PC-3 (cell line): ENCODE data around the gene OPHN1. TPM values are rescaled to one million over a fixed set of nuclear protein-coding genes. Genes with fewer than 3 reads are reported as not detected.

Source experiments
- ATAC-seq: fragments of 200-7000 bp; cut with Tn5 transposase; 2 replicates; pipeline ENCODE4 v1.9.1; 2020; ENCODE audit warnings: mild to moderate bottlenecking, moderate library complexity
- BruUV-seq: library from RNA; stranded (reverse); fragments of 400-500 nt; replicated peaks from 2 replicates; lab custom pipeline; 2021; lab: Mats Ljungman, UMichigan
- CTCF ChIA-PET: fragments of 300-600 bp; sonication (Branson Sonifier 250); formaldehyde crosslinking; loops from one replicate; lab custom pipeline; 2022; ENCODE audit warnings: antibody characterized with exemption; lab: Charles Lee
- POLR2A ChIA-PET: fragments of 300-600 bp; sonication (Branson Sonifier 250); formaldehyde crosslinking; loops from one replicate; lab custom pipeline; 2022; ENCODE audit warnings: antibody characterized with exemption; ENCODE audit not compliant: unreplicated experiment; lab: Charles Lee
- DNase-seq: peaks from one replicate; pipeline ENCODE4 v3.0.0-alpha.2; 2015
- H2AFZ ChIP-seq: fragments of 300-600 bp; sonication (generic); 2 replicates; pipeline ENCODE4 v1.6.0; 2016; ENCODE audit warnings: antibody characterized with exemption, low read length
- H3F3A ChIP-seq: fragments of 300-600 bp; sonication (generic); one replicate; pipeline ENCODE4 v1.6.0; 2017; ENCODE audit warnings: antibody characterized with exemption, low read length, control low read depth, mild to moderate bottlenecking; ENCODE audit not compliant: unreplicated experiment
- H3K27ac ChIP-seq: fragments of 300-600 bp; sonication (generic); 2 replicates; pipeline ENCODE4 v1.5.1; 2016; ENCODE audit warnings: mild to moderate bottlenecking, low read length
- H3K27me3 ChIP-seq: fragments of 300-600 bp; sonication (generic); 2 replicates; pipeline ENCODE4 v1.6.1; 2016; ENCODE audit warnings: low read length, mixed read lengths
- H3K36me3 ChIP-seq: fragments of 300-600 bp; sonication (generic); 2 replicates; pipeline ENCODE4 v1.6.1; 2016; ENCODE audit warnings: low read depth, mixed run types, low read length, mixed read lengths
- H3K4me1 ChIP-seq: fragments of 300-600 bp; sonication (generic); 2 replicates; pipeline ENCODE4 v1.5.1; 2016; ENCODE audit warnings: low read length; ENCODE audit not compliant: insufficient read depth
- H3K4me2 ChIP-seq: fragments of 300-600 bp; sonication (generic); 2 replicates; pipeline ENCODE4 v1.6.0; 2016; ENCODE audit warnings: low read length
- H3K4me3 ChIP-seq: fragments of 300-600 bp; sonication (generic); 2 replicates; pipeline ENCODE4 v1.5.1; 2016; ENCODE audit warnings: mild to moderate bottlenecking, low read length, mixed read lengths
- H3K79me2 ChIP-seq: fragments of 300-600 bp; sonication (generic); 2 replicates; pipeline ENCODE4 v1.6.1; 2017; ENCODE audit warnings: low read length, mixed read lengths
- H3K9ac ChIP-seq: fragments of 300-600 bp; sonication (generic); 2 replicates; pipeline ENCODE4 v1.6.0; 2016; ENCODE audit warnings: mild to moderate bottlenecking, low read length
- H3K9me2 ChIP-seq: fragments of 300-600 bp; sonication (generic); replicated peaks from 2 replicates; pipeline ENCODE4 v1.6.1; 2016; ENCODE audit warnings: mixed run types, low read length, mixed read lengths
- H3K9me3 ChIP-seq: fragments of 300-600 bp; sonication (generic); 2 replicates; pipeline ENCODE4 v1.6.1; 2016; ENCODE audit warnings: low read length, mixed read lengths
- H4K20me1 ChIP-seq: fragments of 300-600 bp; sonication (generic); 2 replicates; pipeline ENCODE4 v1.6.1; 2016; ENCODE audit warnings: low read length, mixed read lengths
- EZH2 ChIP-seq: fragments of 300-600 bp; sonication (generic); IDR thresholded peaks from one replicate; pipeline ENCODE4 v1.6.1; 2017; ENCODE audit warnings: antibody characterized with exemption, mild to moderate bottlenecking, low read length; ENCODE audit not compliant: unreplicated experiment
- EZH2phosphoT487 ChIP-seq: fragments of 300-600 bp; sonication (generic); IDR thresholded peaks from 2 replicates; pipeline ENCODE4 v1.6.1; 2018; ENCODE audit warnings: mild to moderate bottlenecking, antibody characterized with exemption, low read length, borderline replicate concordance
- intact Hi-C: fragments of 100-400 bp; cut with micrococcal nuclease; formaldehyde crosslinking; loops from 2 replicates; pipeline ENCODE4 v1.9.0; 2023
- total RNA-seq: library from RNA; depleted of rRNA; stranded (reverse); fragments of >200 nt; gene quantifications from 2 replicates; pipeline ENCODE4 v1.2.3, GENCODE V29; 2014
- TF ChIP-seq, protein P1 (sequence below): fragments of 300-600 bp; sonication (generic); conservative IDR thresholded peaks from 2 replicates; pipeline ENCODE4 v1.5.1; 2017; ENCODE audit warnings: antibody characterized with exemption, low read depth, mild to moderate bottlenecking, low read length

The OPHN1 gene
- total RNA-seq, 1 experiment from 2014 or later, result 6.0 TPM

DNA sequence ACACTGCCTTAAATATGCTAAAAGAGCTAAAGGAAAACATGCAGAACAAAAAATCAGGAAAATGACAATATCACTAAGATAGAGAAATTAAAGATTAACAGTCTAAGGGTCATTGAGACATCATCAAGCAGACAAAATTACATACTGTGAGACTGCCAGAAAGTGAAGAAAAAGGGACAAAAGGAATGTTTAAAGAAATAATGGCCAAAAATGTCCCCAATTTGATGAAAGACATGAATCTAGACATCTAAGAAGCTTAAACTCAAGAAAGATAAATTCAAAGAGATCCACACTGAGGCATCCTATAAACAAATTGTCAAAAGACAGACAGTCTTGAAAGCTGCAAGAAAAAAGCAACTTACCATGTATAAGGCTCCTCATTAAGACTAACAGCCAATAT, 63.7 kb downstream of the OPHN1 start:
- Histone ChIP-seq H3K79me2 (no peaks in the 10 kb centered on the region), H3K27ac (no peak overlapping the region), H3K4me2 (no peak overlapping the region), H2AFZ (no peak overlapping the region), H3K27me3 (no peaks in the 10 kb centered on the region), H3K9me3 (no peaks in the 10 kb centered on the region), H3K36me3 (no peaks in the 10 kb centered on the region), H3K4me3 (no peak overlapping the region), H4K20me1 (no peaks in the 10 kb centered on the region), H3K9ac (no peak overlapping the region), H3K4me1 (no peaks in the 10 kb centered on the region), H3K9me2 (no peaks in the 10 kb centered on the region), H3F3A (no peaks in the 10 kb centered on the region)
- intact Hi-C loops, result no loop called here
- TF ChIP-seq, protein P1, sequence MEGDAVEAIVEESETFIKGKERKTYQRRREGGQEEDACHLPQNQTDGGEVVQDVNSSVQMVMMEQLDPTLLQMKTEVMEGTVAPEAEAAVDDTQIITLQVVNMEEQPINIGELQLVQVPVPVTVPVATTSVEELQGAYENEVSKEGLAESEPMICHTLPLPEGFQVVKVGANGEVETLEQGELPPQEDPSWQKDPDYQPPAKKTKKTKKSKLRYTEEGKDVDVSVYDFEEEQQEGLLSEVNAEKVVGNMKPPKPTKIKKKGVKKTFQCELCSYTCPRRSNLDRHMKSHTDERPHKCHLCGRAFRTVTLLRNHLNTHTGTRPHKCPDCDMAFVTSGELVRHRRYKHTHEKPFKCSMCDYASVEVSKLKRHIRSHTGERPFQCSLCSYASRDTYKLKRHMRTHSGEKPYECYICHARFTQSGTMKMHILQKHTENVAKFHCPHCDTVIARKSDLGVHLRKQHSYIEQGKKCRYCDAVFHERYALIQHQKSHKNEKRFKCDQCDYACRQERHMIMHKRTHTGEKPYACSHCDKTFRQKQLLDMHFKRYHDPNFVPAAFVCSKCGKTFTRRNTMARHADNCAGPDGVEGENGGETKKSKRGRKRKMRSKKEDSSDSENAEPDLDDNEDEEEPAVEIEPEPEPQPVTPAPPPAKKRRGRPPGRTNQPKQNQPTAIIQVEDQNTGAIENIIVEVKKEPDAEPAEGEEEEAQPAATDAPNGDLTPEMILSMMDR, result no peak
- TF ChIP-seq EZH2 (no peak), EZH2phosphoT487 (no peak)
- DNase-seq, result no peak
- POLR2A ChIA-PET, result no interaction called here
- BruUV-seq, result no TSS peak
- CTCF ChIA-PET, result no interaction called here
- no peak for ATAC-seq

DNA sequence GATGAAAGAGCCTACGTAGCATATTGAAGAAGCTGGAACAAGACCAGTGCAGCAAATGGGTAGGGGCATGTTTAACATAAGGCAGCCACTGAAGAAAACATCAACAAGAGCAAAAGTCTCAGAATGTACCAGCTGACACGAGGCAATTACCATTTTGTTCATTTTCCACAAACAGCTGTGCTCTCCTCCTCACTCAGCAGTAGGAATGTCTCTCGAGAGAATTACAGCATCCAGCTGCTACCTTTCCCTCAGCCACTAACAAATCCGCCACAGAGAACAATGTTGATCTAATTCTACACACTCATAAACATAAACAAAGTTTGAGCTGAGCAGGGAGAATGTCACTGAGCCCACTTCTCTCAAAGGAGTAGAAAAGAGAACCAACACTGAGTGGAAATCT, 68.0 kb downstream of the OPHN1 start:
- no peak for ATAC-seq
- ChIA-PET CTCF (no interaction called here), POLR2A (no interaction called here)
- Histone ChIP-seq H3K4me1 (no peaks in the 10 kb centered on the region), H3K79me2 (no peaks in the 10 kb centered on the region), H3K27ac (no peak overlapping the region), H3K9ac (no peak overlapping the region), H3K4me3 (no peak overlapping the region), H3K9me2 (no peaks in the 10 kb centered on the region), H3K4me2 (no peak overlapping the region), H3F3A (no peaks in the 10 kb centered on the region), H3K36me3 (no peaks in the 10 kb centered on the region), H2AFZ (no peak overlapping the region), H3K9me3 (no peaks in the 10 kb centered on the region), H3K27me3 (no peaks in the 10 kb centered on the region), H4K20me1 (no peaks in the 10 kb centered on the region)
- TF ChIP-seq, protein P1, result no peak
- TF ChIP-seq EZH2phosphoT487 (no peak), EZH2 (no peak)
- no peak for DNase-seq
- intact Hi-C loops, result no loop called here
- no TSS peak for BruUV-seq

GRCh38 chrX:68363984-68364383, 69.3 kb downstream of the OPHN1 start:
- Histone ChIP-seq H3K9me3 (no peaks in the 10 kb centered on the region), H2AFZ (no peak overlapping the region), H3K79me2 (no peaks in the 10 kb centered on the region), H3K9ac (no peak overlapping the region), H3K36me3 (no peaks in the 10 kb centered on the region), H3K4me3 (no peak overlapping the region), H4K20me1 (no peaks in the 10 kb centered on the region), H3K27me3 (no peaks in the 10 kb centered on the region), H3K4me2 (no peak overlapping the region), H3F3A (no peaks in the 10 kb centered on the region), H3K9me2 (no peaks in the 10 kb centered on the region), H3K27ac (no peak overlapping the region), H3K4me1 (no peaks in the 10 kb centered on the region)
- no peak for DNase-seq
- ChIA-PET CTCF (no interaction called here), POLR2A (no interaction called here)
- no peak for ATAC-seq
- intact Hi-C loops, result no loop called here
- TF ChIP-seq, protein P1, result no peak
- TF ChIP-seq EZH2phosphoT487 (no peak), EZH2 (no peak)
- BruUV-seq, result no TSS peak
